Skeletal muscle satellite cell (primary cell): Measurements from ENCODE around the gene GOT1.

Source experiments
- H3K27me3 ChIP-seq: 2 replicates; pipeline ENCODE4 v1.7.0; 2013; ENCODE audit warnings: low read length; ENCODE audit not compliant: control insufficient read depth, insufficient read depth
- H3K36me3 ChIP-seq: 2 replicates; pipeline ENCODE4 v1.7.0; 2013; ENCODE audit warnings: mild to moderate bottlenecking, control low read depth, low read length; ENCODE audit not compliant: insufficient read depth
- H3K4me1 ChIP-seq: 2 replicates; pipeline ENCODE4 v1.7.0; 2013; ENCODE audit warnings: low read length; ENCODE audit not compliant: control insufficient read depth, insufficient read depth
- H3K4me2 ChIP-seq: 2 replicates; pipeline ENCODE4 v1.7.0; 2013; ENCODE audit warnings: mild to moderate bottlenecking, low read length
- H3K4me3 ChIP-seq: 2 replicates; pipeline ENCODE4 v1.7.0; 2013; ENCODE audit warnings: low read length
- H3K9ac ChIP-seq: 2 replicates; pipeline ENCODE4 v1.7.0; 2013; ENCODE audit warnings: mild to moderate bottlenecking, low read depth, low read length, moderate library complexity
- H3K9me3 ChIP-seq: replicated peaks from 2 replicates; pipeline ENCODE4 v1.7.0; 2013; ENCODE audit warnings: mild to moderate bottlenecking, control low read depth, low read length

The GOT1 gene

DNA sequence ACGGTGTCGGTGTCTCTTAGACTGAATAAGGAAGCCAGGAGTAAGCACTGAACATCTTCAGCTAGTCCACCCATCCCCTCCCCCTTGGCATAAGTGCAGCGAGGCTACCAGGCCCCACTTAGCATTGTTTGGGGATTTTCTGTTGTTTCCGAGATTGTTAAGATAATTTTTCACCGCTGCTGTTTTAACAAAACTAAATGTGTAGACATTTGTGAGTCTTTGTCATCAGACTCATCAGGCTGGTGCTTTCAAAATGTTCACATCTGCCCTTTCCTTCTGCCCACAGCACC is 21.0 kb upstream of the GOT1 start:
- no peak overlapping the region for H3K4me2 ChIP-seq
- no peaks in the 10 kb centered on the region for H3K36me3 ChIP-seq
- H3K4me1 ChIP-seq = no peaks in the 10 kb centered on the region
- no peaks in the 10 kb centered on the region for H3K9me3 ChIP-seq
- no peak overlapping the region for H3K9ac ChIP-seq
- H3K4me3 ChIP-seq = no peak overlapping the region
- peaks cover 80% of the 10 kb centered on the region for H3K27me3 ChIP-seq

DNA sequence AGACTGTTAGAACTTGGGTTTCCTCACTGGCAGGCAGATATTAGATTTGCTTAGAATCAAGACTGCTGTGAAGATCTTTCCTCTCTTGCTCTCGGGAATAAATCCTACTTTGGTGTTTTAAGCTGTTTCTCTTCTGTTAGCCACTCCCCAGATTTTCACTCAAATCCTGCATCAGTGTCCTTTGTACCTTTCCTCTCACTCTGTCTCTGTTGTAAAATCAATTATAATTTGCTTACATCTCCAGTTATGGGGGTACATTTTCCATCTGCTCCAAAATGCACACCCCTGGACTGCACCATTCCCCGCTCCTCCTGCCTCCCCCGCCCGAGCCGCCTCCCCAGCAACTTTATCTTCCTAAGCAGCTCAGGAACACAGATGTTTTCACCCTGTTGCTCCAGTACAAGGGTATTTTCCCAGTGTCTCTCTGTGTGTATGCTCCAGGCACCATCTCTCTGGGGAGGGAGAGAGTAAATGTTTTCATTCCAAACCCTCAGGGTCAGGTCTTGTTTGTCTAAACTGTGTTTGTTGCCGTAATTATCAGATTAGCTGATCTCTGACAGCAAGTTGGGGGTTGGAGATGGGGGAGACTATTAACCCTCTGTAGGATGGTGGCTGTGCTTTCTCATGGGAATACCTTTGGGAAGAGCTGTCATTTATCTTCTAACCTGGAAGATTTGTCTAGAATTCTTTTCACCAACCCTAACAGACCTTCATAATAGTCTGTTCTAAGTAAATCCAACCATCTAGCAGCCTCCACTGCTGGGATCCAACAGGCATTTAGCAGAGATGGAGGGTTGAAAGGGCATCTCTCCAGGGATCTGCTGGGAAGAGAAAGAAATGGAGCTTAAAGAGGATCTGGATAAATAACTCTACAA is 20.4 kb upstream of the GOT1 start:
- H3K4me2 ChIP-seq = no peak overlapping the region
- no peaks in the 10 kb centered on the region for H3K4me1 ChIP-seq
- H3K4me3 ChIP-seq = no peak overlapping the region
- H3K9ac ChIP-seq = no peak overlapping the region
- no peaks in the 10 kb centered on the region for H3K36me3 ChIP-seq
- peaks cover 82% of the 10 kb centered on the region for H3K27me3 ChIP-seq
- H3K9me3 ChIP-seq = no peaks in the 10 kb centered on the region

DNA sequence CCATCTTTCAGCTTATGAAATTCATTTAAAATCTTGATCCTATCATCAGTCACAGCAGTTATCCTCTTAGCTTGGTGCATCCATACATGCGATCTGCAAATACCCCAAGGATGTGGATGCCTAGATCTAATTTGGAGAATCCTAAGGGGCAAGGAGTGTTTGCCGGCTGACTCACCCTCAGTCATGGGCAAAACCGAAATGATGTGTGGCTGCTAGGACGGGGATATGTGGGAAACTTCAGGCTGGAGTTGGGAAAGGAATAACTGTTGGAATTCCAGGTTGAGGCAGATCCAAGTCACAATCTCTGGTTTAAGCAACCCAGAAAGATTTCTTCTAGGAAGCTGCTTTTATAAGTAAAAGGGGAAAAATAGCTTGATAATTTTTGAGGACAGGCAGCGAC is 19.7 kb upstream of the GOT1 start:
- no peaks in the 10 kb centered on the region for H3K4me1 ChIP-seq
- H3K27me3 ChIP-seq = peaks cover 81% of the 10 kb centered on the region
- no peaks in the 10 kb centered on the region for H3K9me3 ChIP-seq
- H3K36me3 ChIP-seq = no peaks in the 10 kb centered on the region
- no peak overlapping the region for H3K4me3 ChIP-seq
- no peak overlapping the region for H3K9ac ChIP-seq
- no peak overlapping the region for H3K4me2 ChIP-seq

DNA sequence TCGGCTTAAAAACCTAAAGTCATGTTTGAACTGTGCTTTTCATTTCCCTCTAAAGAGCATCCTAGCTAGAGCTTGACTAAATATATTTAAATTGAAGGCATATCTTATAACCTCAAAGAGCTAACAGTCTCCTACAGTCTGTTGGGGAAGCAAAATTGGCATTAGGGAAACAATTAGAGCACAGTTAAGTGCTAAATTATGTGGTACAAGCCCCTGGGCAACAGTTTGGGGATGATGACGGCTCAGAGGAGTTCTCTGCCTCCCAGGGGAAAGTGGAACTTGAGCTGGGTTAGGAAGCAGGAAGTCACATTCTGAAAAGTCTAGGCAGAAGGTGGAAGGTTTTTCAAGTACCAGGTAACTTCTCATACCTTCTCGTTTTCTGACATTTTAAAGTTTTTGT is 18.6 kb upstream of the GOT1 start:
- H3K4me2 ChIP-seq = no peak overlapping the region
- H3K9ac ChIP-seq = no peak overlapping the region
- no peaks in the 10 kb centered on the region for H3K4me1 ChIP-seq
- no peak overlapping the region for H3K4me3 ChIP-seq
- peaks cover 84% of the 10 kb centered on the region for H3K27me3 ChIP-seq
- no peaks in the 10 kb centered on the region for H3K9me3 ChIP-seq
- no peaks in the 10 kb centered on the region for H3K36me3 ChIP-seq

DNA sequence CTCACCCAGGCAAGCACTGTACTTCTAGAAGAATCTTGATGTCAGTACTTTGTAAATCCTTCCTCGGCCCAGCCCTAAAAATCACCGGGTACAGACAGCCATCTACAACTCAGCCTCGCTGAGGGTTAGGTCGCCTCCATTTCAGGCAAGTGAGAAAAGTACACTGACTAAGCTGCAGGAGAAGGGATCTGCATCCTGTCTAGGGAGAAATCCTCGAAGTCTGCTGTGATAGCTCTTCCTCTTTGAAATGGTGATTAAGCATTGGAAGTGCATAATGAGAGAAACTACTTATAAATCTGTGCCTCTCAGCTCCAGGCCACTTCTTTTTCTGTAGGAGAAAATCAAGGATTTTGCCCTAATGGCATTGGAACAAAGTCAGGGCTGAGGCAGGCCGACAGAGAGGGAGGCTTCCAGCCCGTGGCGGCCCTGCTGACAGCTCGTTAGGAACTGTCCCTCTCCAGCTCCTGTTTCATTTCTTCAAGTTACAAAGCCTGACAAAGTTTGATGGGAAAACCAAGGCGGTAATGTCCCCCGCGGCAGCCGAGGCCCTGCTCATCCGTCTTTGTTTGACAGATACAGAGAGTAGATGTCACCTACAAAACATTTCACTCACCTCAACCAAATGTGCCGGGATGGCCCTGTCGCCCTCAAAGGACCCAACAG is 14.1 kb upstream of the GOT1 start:
- no peak overlapping the region for H3K9ac ChIP-seq
- no peak overlapping the region for H3K4me2 ChIP-seq
- H3K9me3 ChIP-seq = no peaks in the 10 kb centered on the region
- peaks cover 50% of the 10 kb centered on the region for H3K27me3 ChIP-seq
- no peak overlapping the region for H3K4me3 ChIP-seq
- H3K4me1 ChIP-seq = no peaks in the 10 kb centered on the region
- no peaks in the 10 kb centered on the region for H3K36me3 ChIP-seq

DNA sequence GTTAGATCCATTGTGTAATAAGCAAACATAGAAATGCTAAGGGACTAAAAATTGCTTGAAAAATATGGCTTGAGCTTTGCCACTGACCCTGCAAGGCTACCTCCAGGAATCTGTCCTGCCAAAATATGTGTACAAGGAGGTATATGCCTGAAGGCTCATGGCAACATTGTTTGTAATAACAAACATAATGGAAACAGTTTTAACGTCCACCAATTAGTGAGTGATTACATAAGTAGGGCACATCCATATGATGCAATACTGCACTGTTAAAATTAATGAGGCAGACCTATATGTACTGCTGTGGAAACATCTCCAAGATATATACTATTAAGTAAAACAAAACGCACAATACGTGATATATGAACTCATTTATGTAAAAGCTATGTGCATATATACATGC is 13.1 kb upstream of the GOT1 start:
- Histone ChIP-seq H3K27me3 (peaks cover 40% of the 10 kb centered on the region), H3K9ac (no peak overlapping the region), H3K36me3 (no peaks in the 10 kb centered on the region), H3K9me3 (no peaks in the 10 kb centered on the region), H3K4me2 (no peak overlapping the region), H3K4me1 (no peaks in the 10 kb centered on the region), H3K4me3 (no peak overlapping the region)

DNA sequence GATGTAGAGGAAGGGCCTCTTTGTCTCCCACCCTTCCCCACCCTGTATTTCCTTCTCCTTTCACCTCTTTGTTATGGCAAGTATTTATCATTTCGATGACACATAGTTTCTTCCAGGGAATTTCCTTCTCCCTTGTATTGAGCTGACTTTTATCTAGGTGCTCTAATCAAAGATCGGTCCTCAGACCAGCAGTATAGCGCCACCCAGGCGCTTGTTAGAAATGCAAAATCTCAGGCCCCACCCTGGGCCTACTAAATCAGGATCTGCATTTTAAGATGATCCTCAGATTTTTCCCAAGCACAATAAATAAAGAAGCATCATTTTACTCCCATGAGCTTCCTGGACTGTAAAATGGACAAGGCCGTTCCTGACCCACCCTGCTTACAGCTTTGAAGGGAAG is 12.0 kb upstream of the GOT1 start:
- H3K36me3 ChIP-seq = no peaks in the 10 kb centered on the region
- H3K27me3 ChIP-seq = peaks cover 33% of the 10 kb centered on the region
- H3K4me3 ChIP-seq = no peak overlapping the region
- no peaks in the 10 kb centered on the region for H3K9me3 ChIP-seq
- H3K4me2 ChIP-seq = no peak overlapping the region
- H3K4me1 ChIP-seq = no peaks in the 10 kb centered on the region
- no peak overlapping the region for H3K9ac ChIP-seq

DNA sequence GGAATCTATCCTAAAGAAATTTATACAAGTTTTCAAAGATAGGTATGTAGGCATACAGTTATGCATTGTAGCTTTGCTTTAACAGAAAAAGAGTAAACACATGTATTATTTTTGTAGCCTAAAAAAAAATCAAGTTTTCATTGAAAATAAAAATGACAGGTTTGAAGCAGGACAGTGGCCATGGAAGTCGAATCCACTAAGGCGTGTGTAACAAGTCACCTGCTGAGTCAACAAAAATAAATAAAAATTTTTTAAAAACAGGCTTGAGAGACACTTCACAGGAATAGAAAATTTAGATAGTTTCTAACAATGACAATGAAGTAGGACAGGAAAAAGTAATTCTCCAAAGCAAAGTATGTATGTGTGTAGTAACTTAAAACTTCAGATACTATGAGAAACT is 8.5 kb upstream of the GOT1 start:
- Histone ChIP-seq H3K4me2 (no peak overlapping the region), H3K36me3 (peaks cover 2% of the 10 kb centered on the region), H3K9me3 (no peaks in the 10 kb centered on the region), H3K4me3 (no peak overlapping the region), H3K9ac (no peak overlapping the region), H3K27me3 (peaks cover 7% of the 10 kb centered on the region), H3K4me1 (no peaks in the 10 kb centered on the region)

DNA sequence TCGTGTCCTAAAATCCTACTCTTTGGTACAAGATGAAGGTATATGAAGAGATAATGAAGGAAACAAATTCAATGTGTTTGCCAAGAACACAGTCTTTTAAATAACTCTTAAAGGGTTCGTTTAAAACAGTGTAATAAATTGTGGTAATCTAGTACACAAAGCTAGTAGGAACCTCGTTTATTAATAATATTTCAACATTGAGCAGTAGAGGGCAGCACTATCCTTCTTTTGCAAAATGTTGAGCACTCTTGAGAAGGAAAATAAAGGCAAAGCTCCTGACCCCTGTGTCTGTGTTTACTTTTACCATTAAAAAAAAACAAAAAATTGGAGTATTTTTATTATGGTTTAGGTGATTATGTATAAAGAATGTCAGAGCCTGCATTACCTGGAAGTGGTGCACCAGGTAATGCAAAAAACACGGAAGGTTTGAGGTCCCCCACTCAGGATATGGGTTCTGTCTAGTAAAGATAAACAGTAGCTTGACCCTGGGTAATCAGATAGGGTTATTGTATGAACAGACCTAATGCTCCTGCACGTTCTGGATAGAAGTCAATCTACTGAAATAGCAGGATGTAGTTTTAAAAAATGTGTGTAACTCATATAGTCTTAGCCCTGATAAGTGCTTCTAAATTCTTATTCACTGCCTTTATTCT is 5.7 kb upstream of the GOT1 start:
- no peak overlapping the region for H3K4me3 ChIP-seq
- no peaks in the 10 kb centered on the region for H3K27me3 ChIP-seq
- H3K4me1 ChIP-seq = no peaks in the 10 kb centered on the region
- H3K9me3 ChIP-seq = no peaks in the 10 kb centered on the region
- peaks cover 2% of the 10 kb centered on the region for H3K36me3 ChIP-seq
- no peak overlapping the region for H3K9ac ChIP-seq
- H3K4me2 ChIP-seq = no peak overlapping the region

DNA sequence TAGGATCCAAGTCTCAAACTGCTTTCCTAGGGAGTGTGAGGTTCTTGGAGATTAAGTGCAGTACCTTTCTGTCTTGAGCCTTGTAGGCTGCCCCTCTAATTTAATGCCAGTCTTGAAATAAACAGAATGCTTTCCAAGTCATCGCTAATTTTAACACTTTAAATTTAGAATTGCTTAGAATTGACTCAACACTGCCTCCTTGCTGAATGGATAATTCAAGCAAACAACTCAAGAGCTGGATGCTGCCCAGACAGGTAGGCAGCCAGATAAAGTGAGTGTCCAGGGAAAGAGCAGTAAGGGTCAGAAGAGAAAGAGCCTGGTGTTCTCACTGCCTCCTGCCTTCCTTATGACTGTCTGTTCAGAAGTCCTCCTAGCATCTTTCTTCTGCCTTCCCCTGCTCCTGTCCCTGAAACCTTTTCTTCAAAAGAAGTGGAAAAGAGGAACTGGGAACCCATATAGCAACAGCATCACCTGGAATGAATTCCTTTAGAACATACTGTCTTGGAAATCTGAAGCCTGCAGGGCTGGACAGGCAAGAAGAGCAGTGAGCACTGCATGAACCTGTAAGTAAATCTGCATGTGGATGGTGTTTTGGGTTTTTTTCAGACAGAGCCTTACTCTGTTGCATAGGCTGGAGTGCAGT is 3.1 kb upstream of the GOT1 start:
- no peak overlapping the region for H3K9ac ChIP-seq
- peaks cover 9% of the 10 kb centered on the region for H3K4me1 ChIP-seq
- no peak overlapping the region for H3K4me3 ChIP-seq
- H3K27me3 ChIP-seq = no peaks in the 10 kb centered on the region
- no peak overlapping the region for H3K4me2 ChIP-seq
- H3K36me3 ChIP-seq = peaks cover 2% of the 10 kb centered on the region
- no peaks in the 10 kb centered on the region for H3K9me3 ChIP-seq

DNA sequence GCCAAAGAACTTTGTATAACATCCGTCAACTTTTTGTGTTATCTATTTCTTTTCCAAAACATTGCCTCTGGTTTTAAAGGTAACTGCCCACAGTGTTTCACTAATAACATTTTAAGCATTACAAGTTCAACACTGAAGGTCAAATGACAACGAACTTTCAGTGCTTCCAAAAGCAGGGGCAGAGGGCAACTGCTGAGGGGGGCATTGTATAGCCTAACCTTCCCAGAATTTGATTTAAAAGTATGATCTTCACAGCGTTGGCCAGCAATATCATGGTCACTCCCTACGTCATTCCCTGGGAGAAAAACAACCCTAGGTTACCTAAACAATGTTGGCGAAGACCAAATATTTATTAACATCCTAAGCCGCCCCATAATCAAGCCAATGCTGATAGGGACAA is 2.5 kb upstream of the GOT1 start:
- Histone ChIP-seq H3K4me2 (no peak overlapping the region), H3K36me3 (peaks cover 2% of the 10 kb centered on the region), H3K27me3 (no peaks in the 10 kb centered on the region), H3K4me3 (no peak overlapping the region), H3K4me1 (peaks cover 9% of the 10 kb centered on the region), H3K9me3 (no peaks in the 10 kb centered on the region), H3K9ac (no peak overlapping the region)
